GM18498 (cell line): ENCODE data around the gene ELL.

Experiments
- ATAC-seq: cut with Tn5 transposase; IDR thresholded peaks from one replicate; pipeline ENCODE4 v1.9.1; 2021; ENCODE audit warnings: mild to moderate bottlenecking, moderate library complexity; ENCODE audit not compliant: unreplicated experiment

Gene ELL

GRCh38 chr19:18490728-18491127 lies 31.1 kb downstream of the ELL start:
- ATAC-seq, result no peak

- ATAC-seq, result no peak
Observed at GRCh38 chr19:18489627-18490184, 32.2 kb downstream of the ELL start.

- ATAC-seq, result no peak
Observed at GRCh38 chr19:18488838-18489626, 32.8 kb downstream of the ELL start.

GRCh38 chr19:18488403-18488723 lies 33.5 kb downstream of the ELL start:
- no peak for ATAC-seq

- no peak for ATAC-seq
Observed at GRCh38 chr19:18487576-18488402, 34.1 kb downstream of the ELL start.

- ATAC-seq, result no peak
Observed at GRCh38 chr19:18486746-18487145, 35.1 kb downstream of the ELL start.

- ATAC-seq, result no peak
Observed at GRCh38 chr19:18484992-18485391, 36.9 kb downstream of the ELL start.

GRCh38 chr19:18483119-18483890 lies 38.6 kb downstream of the ELL start:
- no peak for ATAC-seq

GRCh38 chr19:18481505-18482222 lies 40.2 kb downstream of the ELL start:
- ATAC-seq, result no peak

GRCh38 chr19:18480006-18480691 lies 41.7 kb downstream of the ELL start:
- ATAC-seq, result no peak

GRCh38 chr19:18478545-18479311 lies 43.1 kb downstream of the ELL start:
- no peak for ATAC-seq

GRCh38 chr19:18477974-18478373 lies 43.9 kb downstream of the ELL start:
- ATAC-seq, result no peak

- ATAC-seq, result no peak
Observed at GRCh38 chr19:18477042-18477779, 44.7 kb downstream of the ELL start.

GRCh38 chr19:18476507-18477041 lies 45.3 kb downstream of the ELL start:
- no peak for ATAC-seq

GRCh38 chr19:18475762-18476331 lies 46.0 kb downstream of the ELL start:
- no peak for ATAC-seq

- no peak for ATAC-seq
Observed at GRCh38 chr19:18475004-18475453, 46.8 kb downstream of the ELL start.

- ATAC-seq, result no peak
Observed at GRCh38 chr19:18474366-18474887, 47.4 kb downstream of the ELL start.

GRCh38 chr19:18473706-18474087 lies 48.2 kb downstream of the ELL start:
- no peak for ATAC-seq
